Lower leg skin (tissue), 3 donors: Measurements from ENCODE around the gene COTL1.

Experiments used
- CTCF ChIP-seq, 3 donors: fragments of 450-650 bp; IDR thresholded peaks; one replicate each; pipeline ENCODE4 v1.5.1; 2016; ENCODE audit warnings: antibody characterized with exemption in 3 of 3, mild to moderate bottlenecking in 3 of 3, moderate library complexity in 2 of 3
- POLR2A ChIP-seq, 2 donors: fragments of 450-650 bp; IDR thresholded peaks; one replicate each; pipeline ENCODE4 v1.6.1; 2016 to 2017; ENCODE audit warnings: antibody characterized with exemption in 2 of 2, mild to moderate bottlenecking in 1 of 2, moderate library complexity in 1 of 2

- TF ChIP-seq CTCF (IDR thresholded peaks at IDR 0.05) (no peak), POLR2A (IDR thresholded peaks at IDR 0.05) (no peak)
These were observed 47.0 kb downstream of the COTL1 start for GRCh38 chr16:84570739-84571403.
